GM11168 (cell line): Measurements from ENCODE around the gene PARD3.
"Not testable (repeated sequence)": the region's sequence is repeated elsewhere in the genome, so short reads cannot be mapped to it uniquely, and the experiment has no call there.

Experiments used
- in situ Hi-C: fragments of 300-500 bp; cut with MboI; formaldehyde crosslinking; loops from one replicate; pipeline ENCODE4 v1.12.0; 2022; ENCODE audit warnings: low sequenced_read_pairs; ENCODE audit not compliant: unreplicated experiment

The PARD3 gene

DNA sequence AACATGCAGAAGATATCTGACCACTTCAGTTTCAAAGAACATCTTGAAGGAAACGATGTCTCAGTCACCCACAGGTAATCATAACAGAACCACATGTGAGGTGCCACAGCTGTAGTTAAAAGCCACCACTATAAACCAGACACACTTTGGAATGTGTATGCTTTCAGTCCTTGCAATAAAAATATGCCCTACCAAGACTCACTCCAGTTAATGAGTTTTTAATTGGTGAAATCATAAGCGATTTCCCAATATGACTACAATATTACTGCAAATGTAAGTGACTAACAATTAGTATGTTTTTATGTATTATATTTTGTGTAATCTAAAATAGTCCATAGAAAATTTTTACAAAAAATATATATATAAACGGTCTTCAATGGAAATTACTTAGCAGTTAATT lies 428.2 kb downstream of the PARD3 start:
- in situ Hi-C loops = no loop called here

DNA sequence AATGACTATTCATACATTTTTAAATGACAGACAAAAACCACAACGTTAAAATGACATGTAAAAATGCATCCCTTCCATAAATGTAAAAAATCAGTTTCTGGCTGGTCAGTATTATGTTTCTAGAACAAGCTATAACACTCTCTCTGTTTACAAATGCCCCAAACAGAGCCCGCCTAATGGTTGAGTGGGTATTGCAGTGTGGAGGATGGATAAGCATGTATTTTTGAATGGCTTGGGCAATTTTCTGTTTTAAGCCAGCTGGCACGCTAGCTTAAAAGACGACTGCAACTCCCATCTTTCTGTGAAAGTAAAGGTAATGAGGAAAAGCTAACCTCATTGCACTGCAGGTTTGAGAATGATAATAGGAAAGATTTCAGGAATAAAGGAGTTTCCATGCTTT lies 430.7 kb downstream of the PARD3 start:
- in situ Hi-C loops = no loop called here

DNA sequence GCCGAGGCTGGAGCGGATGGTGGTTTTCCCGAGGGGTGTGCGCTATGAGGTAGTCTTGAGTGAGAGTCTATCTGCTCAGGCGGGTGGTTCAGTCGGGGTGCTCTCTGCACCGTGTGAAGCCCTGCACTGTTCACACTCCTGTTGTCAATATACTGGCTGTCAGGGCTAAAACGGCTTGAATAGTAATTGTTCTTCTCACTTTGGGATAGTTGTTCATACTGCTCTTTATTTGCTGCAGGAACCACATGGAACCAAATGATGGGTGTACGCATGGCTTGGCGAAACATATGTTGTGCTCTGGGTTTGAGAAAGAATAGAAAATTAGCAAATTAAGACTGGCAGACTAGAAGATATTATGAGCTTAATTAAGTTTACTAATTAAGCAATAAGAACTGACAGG lies 432.5 kb downstream of the PARD3 start:
- in situ Hi-C loops = no loop called here

DNA sequence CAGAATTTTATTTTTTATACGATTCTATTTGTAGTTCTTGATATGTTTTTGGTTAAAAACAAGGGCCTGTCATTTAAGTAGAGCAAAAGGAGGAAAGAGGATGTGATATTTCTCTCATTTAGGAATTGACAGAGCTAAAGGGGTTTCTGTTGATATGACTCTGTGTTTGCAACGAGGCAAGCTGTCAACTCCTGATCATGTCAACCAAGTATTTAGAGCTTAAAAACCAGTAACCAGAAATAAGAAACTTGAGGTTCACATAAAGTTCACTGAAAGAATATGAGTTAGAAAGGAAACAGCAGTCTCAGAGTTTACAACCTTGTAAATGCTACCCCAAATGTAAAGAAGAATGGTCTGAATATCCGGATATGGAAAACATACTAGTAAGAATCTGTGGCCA lies 434.2 kb downstream of the PARD3 start:
- in situ Hi-C loops = no loop called here

DNA sequence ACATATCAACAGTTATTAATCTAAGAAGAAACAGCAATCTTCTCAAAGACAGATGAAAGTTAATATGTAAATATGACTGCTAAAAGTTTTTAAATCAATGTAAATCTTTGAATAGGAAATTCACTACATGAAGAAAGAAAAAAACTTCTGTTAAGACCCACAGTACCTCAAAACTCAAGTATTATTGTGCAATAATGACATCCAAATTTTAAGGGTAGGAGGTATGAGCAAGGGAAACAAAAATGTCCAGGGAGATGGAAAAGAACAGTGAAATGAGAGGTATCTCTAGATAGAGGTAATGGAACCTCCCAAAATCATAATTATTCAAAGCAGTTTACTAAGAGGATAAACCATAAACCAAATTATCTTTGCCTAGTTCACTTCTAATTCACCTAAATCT lies 436.8 kb downstream of the PARD3 start:
- in situ Hi-C loops = no loop called here

DNA sequence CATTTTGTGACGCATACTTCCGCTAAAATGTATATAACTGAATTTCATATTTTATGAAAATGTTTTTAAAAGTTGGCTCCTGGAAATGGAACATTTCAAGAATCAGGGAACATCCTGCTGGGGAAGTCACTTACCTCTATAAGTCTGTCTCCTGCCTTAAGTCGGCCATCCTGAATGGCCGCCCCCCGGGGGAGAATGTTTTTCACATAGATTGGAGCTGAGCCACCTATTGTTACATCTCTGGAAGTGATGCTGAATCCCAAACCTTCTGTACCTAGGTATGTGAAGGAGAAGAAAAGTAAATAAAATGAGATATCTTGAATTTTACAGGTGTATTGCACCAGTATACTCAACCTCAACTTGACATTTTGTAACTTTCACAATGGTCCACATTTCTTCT lies 437.3 kb downstream of the PARD3 start:
- in situ Hi-C loops = no loop called here

DNA sequence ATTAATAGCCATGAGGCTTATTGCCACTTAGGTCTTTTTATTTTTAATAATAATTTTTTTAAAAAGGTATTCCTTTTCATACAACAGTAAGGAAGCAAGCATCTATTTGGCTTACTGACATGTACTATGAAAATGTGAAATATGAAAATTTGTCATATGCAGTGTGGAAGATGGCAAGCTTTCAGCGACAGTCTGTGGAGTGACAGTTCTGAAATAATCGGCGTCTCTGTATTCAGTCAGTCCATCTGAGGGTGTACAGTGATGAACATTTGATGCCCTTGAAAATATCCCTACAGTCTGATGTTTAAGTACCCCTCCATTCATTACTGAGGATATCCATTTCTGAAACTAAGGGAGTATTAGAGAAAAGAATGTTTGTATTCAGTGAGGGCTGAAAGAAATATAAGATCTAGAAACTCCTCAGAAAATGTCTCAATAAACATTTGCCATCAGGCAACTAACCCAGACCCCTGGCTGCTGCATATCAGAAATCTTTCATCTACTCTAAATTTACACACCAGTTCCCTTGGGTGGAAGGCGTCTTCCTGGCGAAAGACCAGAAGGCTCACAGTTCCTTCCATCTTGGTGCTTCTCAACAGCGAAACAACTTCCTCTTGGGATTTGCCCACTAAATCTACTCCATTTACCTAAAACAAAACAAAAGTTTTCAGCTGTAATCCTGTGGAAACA lies 440.6 kb downstream of the PARD3 start:
- in situ Hi-C loops = no loop called here

DNA sequence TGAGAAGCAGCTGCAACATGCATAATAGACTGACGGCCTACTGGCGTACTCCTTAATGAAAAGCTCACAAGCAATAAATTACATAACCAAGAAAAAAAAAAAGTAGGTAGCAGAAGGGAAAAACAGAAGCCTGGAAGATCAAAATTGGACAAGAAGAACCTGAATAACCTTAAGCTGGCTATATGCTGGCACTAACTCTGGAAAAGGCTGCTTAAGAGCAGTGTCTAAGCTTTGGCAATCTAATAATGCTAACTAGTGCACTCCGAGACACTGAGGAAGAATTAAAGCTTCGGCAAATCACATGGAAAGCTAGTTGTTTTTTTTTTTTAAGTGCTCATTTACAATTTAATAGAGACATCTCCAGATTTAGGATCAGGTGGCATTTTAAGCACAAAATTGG lies 441.9 kb downstream of the PARD3 start:
- in situ Hi-C loops = no loop called here

DNA sequence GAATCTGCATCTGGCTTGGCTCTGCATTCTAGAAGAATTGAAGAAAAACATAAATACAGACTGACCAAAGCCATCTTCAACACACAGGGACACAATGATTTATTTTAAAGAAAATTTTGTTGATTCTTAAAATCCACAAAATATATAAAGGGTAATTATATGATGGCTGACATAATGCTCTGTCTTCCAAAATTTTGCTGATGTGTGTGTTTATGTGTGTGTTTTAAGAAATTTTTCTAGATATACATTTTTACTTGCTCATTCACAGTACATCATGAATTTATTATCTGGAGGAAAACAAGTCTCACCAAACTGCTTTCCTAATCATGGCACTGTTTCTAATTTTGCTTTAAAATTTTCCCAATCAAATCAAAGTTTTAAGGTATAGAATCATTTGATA lies 442.6 kb downstream of the PARD3 start:
- in situ Hi-C loops = no loop called here

DNA sequence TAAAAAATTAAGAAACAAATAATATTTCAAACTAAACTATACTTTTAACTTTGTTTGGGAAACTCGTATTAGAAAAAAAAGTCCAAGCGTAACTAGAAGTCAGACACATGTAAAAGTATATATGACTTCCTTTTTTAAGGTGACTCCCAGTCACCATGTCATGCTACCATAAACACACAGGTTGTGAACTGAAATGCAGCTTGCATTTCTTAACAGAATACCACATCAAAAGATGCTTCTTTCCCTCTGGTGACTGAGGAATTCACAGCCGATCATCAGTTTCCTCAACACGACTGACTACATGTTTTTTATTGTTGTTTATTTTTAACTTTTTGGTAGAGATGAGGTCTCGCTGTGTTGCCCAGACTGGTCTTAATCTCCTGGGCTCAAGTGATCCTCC lies 445.0 kb downstream of the PARD3 start:
- in situ Hi-C loops = no loop called here

DNA sequence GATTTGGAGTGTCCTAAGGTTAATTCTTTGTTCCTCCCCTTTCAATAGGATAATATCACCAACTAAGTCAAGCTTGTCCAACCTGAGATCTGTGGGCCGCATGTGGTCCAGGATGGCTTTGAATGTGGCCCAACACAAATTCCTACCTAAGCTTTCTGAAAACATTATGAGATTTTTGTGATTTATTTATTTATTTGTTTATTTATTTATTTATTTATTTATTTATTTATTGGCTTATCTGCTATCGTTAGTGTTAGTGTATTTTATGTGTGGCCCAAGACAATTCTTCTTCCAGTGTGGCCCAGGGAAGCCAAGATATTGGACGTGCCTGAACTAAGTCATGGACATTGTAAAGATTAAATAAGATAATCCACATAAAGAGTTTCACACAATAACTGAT lies 446.0 kb downstream of the PARD3 start:
- in situ Hi-C loops = no loop called here

DNA sequence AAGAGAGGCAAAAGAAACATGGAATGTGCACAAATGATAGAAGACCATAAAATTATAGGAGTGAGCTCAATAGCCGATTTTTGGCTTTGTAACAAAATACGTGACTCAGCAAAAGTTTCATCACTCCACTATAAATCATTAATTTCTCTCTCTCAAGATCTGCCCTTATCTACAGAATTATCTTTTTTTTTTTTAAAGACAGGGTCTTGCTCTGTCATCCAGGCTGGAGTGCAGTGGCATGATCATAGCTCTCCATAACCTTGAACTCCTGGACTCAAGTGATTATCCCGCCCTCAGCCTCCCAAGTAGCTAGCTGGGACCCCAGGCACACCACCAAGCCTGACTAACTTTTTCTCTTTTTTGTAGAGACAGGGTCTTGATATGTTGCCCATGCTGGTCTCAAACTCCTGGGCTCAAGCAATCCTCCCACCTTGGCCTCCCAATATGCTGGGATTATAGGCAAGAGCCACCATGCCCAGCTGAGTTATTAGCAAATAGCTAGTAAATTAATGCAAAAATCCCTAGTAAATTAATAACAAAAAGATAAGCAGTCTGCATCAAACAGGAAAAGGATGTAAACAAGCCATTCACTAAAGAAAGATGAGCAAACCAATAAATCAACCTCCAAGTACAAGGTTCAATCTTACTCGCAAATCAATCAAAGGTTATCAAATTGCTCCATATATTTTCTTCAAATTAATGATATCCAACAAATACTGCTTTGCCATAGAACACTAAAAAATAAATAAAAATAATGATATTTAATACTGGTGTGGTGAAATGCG lies 450.7 kb downstream of the PARD3 start:
- in situ Hi-C loops = no loop called here

DNA sequence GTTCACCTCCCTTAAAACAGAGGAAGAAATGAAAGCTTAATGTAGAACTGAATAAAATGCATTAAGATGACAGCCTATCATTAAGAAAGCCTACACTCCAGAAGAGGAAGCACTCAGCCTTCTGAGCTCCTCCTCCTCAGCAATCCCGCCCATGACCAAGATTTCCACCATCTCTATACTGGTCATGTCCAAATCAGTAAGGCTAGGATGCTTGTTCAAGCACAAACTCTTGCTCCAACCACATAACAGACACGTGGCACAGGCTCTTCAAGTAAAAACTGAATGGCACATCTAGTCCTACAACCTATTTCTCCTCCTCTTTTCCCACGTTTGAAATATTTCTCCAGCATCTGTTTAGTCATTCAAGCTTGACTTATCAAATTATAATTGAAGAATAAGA lies 454.1 kb downstream of the PARD3 start:
- in situ Hi-C loops = no loop called here

DNA sequence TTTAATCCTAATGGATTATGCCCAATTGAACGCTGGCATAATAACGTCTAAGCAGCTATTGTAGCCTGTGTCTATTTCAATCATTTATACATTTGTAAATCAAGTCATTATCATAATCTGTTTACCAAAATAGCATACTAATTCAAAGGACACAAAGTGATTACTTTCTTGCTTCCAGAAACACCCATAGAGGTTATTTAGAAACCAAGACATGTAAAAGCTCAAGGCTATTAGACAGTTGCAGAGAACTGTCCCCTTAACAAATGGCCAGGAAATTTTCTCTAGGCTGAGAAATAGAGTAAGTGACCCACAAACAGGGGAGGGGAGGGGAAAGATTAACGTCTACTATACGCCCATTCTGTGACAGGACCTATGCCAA lies 455.7 kb downstream of the PARD3 start:
- in situ Hi-C loops = no loop called here

DNA sequence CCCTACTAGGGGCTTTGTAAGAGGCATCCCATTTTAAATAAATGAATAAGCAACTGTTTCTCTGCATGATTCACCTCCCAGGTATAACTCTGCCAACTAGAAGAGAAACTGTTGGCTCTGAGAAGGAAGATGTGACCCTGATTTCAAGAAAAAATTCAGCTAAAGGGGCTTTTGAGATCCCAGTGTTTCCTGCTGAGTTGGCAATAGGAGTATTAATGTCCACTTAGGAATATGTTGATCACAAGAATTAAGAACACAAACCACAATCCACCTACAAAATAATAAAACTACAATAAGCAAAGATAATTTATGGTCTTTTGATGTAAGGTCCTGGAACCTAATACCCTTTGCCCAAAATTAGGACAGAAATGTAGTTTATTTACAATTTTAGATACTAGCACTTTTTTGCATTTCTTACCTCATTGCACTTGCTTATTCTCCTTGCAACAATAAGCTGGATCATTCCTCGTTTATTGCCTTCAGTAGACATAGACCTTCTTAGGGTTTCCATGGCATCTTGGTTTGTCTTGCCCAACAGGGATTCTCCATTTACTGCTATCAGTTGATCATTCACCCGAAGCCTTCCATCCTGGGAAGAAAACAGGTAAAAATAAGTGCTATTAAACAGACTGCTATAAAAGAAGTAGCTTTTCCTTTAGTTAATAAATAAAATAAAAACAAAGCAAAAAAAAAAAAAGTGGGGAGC lies 456.2 kb downstream of the PARD3 start:
- in situ Hi-C loops = no loop called here

DNA sequence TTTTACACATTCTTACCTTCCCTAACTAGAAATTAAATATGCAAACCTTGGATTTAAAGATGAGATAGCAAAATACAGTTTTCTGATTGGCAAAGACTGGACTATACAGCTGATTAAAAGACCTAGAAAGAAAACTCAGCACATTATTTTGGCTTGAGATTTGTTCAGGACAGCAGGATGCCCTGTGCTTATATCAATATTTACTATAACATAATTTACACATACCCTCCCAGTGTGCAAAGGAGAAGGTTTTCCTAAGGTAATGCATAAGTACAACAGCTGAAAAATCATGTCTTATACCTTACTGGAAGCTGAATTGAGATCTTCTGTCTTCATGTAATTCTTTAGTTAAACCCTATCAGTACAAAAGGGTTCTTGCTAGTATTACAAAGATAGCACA lies 458.6 kb downstream of the PARD3 start:
- in situ Hi-C loops = no loop called here

DNA sequence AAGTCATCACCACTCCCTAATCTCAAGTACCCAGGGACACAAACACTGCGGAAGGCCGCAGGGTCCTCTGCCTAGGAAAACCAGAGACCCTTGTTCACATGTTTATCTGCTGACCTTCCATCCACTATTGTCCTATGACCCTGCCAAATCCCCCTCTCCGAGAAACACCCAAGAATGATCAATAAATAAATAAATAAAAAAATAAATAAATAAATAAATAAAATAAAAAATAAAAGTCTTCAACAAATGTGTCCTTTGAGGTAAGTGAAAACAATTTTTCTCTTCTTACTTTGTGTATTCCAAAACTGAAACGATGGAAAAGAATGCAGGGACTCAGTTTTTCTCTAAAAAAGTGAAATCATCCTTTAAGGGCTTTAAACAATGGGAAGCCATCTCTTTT lies 461.6 kb downstream of the PARD3 start:
- in situ Hi-C loops = not testable (repeated sequence)

DNA sequence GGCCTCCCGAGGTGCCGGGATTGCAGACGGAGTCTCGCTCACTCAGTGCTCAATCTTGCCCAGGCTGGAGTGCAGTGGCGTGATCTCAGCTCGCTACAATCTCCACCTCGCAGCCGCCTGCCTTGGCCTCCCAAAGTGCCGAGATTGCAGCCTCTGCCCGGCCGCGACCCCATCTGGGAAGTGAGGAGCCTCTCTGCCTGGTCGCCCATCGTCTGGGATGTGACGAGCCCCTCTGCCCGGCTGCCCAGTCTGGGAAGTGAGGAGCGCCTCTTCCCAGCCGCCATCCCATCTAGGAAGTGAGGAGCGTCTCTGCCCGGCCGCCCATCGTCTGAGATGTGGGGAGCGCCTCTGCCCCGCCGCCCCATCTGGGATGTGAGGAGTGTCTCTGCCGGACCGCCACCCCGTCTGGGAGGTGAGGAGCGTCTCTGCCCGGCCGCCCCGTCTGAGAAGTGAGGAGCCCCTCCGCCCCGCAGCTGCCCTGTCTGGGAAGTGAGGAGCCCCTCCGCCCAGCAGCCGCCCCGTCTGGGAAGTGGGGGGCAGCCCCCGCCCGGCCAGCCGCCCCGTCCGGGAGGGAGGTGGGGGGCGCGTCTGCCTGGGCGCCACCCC lies 462.4 kb downstream of the PARD3 start:
- in situ Hi-C loops = not testable (repeated sequence)

DNA sequence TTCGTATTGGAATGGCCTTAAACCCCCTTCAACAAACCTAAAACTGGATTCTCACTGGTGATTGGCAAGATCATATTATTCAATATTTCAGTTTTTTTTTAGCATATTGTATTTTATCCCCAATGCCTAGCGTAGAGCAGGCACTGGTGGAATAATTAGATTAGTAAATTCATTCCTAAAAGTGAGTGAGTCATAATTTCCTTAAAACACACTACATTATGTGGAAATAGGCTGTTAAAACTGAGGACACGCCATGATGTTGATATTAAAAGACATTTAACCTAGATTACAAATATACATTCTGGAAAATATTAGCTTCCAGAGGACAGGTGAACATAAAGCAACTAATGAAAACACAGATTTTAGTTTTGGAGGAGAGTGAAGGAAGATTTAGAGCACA lies 463.9 kb downstream of the PARD3 start:
- in situ Hi-C loops = no loop called here

DNA sequence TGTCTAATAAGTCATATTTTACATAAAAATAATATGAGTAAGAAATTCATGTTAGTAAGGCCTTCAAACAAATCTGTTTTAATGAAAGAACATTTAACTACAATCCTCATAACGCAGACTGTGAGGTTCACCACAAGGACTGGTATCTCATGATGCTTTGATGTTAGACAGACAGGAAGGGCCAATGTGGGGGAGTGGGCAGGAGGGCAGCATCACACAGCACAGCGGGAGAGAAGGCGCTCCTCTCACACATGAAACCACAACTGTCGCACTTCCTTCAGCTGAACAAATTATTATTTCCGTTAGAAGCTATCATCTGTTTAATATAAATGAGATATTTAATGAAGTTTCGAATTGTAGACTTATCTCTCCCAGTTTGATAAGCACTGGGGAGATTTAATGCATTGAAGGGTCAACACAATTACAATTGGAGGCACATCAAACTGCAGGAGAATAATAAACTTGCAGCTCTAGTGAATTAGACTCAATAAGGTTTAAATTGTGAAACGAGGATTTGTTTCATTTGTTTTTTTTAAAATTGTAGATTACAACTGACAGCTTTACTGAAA lies 466.1 kb downstream of the PARD3 start:
- in situ Hi-C loops = no loop called here

DNA sequence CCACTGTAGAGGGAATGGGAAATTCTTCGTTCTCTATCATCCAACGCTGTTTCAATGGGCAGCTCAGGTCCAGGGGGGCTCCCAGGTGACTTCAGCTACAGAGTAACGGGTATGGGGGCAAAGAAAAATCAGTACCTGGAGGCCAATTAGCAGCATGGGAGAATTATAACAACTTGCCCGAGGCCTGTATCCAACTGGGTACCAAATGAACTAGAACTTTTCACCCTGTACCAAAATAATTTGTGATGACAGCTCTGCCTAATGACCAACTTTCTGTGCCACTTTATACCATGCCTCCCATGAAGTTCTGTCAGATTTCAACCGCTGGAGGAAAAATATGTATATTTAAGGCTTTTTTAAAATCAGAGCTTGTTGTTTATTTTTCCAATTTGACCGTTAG lies 467.1 kb downstream of the PARD3 start:
- in situ Hi-C loops = no loop called here
